Epithelial cell of esophagus (primary cell): ENCODE measurements around the gene TMEM183A.

Experiments
- DNase-seq: peaks from one replicate; pipeline ENCODE4 v3.0.0; 2010; ENCODE audit warnings: low read depth
- H3K4me3 ChIP-seq: 2 replicates; pipeline ENCODE4 v1.5.1; 2011; ENCODE audit warnings: mild to moderate bottlenecking, low read length, control low read depth
- CTCF ChIP-seq: IDR thresholded peaks from 2 replicates; pipeline ENCODE4 v1.5.1; 2011; ENCODE audit warnings: low read depth, mild to moderate bottlenecking, low read length, control low read depth, inconsistent platforms; ENCODE audit not compliant: insufficient read depth; ENCODE audit errors: missing control alignments

TMEM183A gene

DNA sequence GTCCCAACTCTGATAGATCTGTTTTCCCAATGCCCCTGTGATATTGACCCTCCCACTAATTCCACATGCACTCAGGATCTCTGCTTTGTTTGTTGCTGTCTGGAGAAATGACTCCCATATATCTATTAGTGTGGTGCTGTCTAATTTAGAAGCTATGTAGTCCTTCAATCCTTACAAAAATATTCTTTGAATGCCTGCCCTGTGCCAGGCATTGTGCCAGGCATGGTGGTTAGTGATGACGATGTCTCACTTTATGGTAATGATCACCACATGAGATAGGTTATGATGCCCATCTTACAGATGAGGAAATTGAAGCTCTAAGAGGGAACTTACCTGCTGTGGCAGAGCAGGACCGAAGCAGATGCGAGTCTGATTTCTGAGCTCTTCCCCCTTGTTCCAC is 65.7 kb downstream of the TMEM183A start:
- H3K4me3 ChIP-seq: no peak overlapping the region
- no peak for DNase-seq
- no peak for TF ChIP-seq CTCF

- H3K4me3 ChIP-seq: no peak overlapping the region
- no peak for TF ChIP-seq CTCF
- no peak for DNase-seq
These were observed 66.3 kb downstream of the TMEM183A start for GRCh38 chr1:203073469-203073868.
